SK-N-SH (cell line): Measurements from ENCODE around the gene ADRA1B.

Experiments used
- CHD2 ChIP-seq: fragments of 150-350 bp; IDR thresholded peaks from 2 replicates; pipeline ENCODE4 v1.6.1; 2018; ENCODE audit warnings: low read length; ENCODE audit not compliant: partially characterized antibody
- CTCF ChIP-seq: fragments of 200-600 bp; sonication (generic); IDR thresholded peaks from 2 replicates; pipeline ENCODE4 v1.6.1; 2017; ENCODE audit warnings: antibody characterized with exemption, mild to moderate bottlenecking, moderate library complexity
- POLR2AphosphoS5 ChIP-seq: IDR thresholded peaks from 2 replicates; pipeline ENCODE4 v1.6.1; 2012; ENCODE audit warnings: low read depth, low read length
- RFX5 ChIP-seq: IDR thresholded peaks from 2 replicates; pipeline ENCODE4 v1.6.1; 2012; ENCODE audit warnings: mild to moderate bottlenecking, improper control_type of control experiment, low read length

GRCh38 chr5:160018945-160019625, 102.8 kb downstream of the ADRA1B start:
- no peak for TF ChIP-seq RFX5
- no peak for TF ChIP-seq POLR2AphosphoS5
- no peak for TF ChIP-seq CTCF
- no peak for TF ChIP-seq CHD2
